CD14-positive monocyte (primary cell): Measurements from ENCODE around the gene RNF186. TPM values are rescaled to one million over a fixed set of nuclear protein-coding genes. Genes with fewer than 3 reads are reported as not detected.

Experiments used
- DNase-seq, 3 donors: peaks; one replicate each; pipeline ENCODE4 v3.0.0-alpha.2; 2011 to 2022
- H2AFZ ChIP-seq: 2 replicates; pipeline ENCODE4 v1.6.0; 2012; ENCODE audit warnings: mild to moderate bottlenecking, low read depth, low read length, inconsistent platforms; ENCODE audit not compliant: insufficient read depth, poor library complexity, severe bottlenecking
- H3K27ac ChIP-seq, 2 donors: 1 replicate in 1 of 2; 2 replicates in 1 of 2; pipeline ENCODE4 v1.5.1; 2012 to 2013; ENCODE audit warnings: low read length in 2 of 2, control low read depth in 1 of 2, inconsistent platforms in 1 of 2, low read depth in 1 of 2, mild to moderate bottlenecking in 1 of 2
- H3K27me3 ChIP-seq, 2 donors: one replicate each; pipeline versions ENCODE4 v1.6.0 to v1.6.1; 2011 to 2013; ENCODE audit warnings: low read length in 2 of 2; ENCODE audit not compliant: control insufficient read depth in 2 of 2, insufficient read depth in 2 of 2
- H3K36me3 ChIP-seq, 2 donors: replicated peaks in 1 of 2; 1 replicate in 1 of 2; 2 replicates in 1 of 2; pipeline versions ENCODE4 v1.5.1 to v1.6.1; 2012 to 2013; ENCODE audit warnings: low read length in 2 of 2, control low read depth in 1 of 2, inconsistent platforms in 1 of 2, mild to moderate bottlenecking in 1 of 2; ENCODE audit not compliant: insufficient read depth in 2 of 2, control insufficient read depth in 1 of 2
- H3K4me1 ChIP-seq, 2 donors: 1 replicate in 1 of 2; 2 replicates in 1 of 2; pipeline versions ENCODE4 v1.5.1 to v1.6.1; 2012 to 2013; ENCODE audit warnings: low read length in 2 of 2, control low read depth in 1 of 2, inconsistent platforms in 1 of 2, mild to moderate bottlenecking in 1 of 2, moderate library complexity in 1 of 2; ENCODE audit not compliant: insufficient read depth in 2 of 2, control insufficient read depth in 1 of 2
- H3K4me2 ChIP-seq: replicated peaks from 2 replicates; pipeline ENCODE3; 2012; ENCODE audit warnings: low read length, moderate library complexity, mild to moderate bottlenecking; ENCODE audit not compliant: poor library complexity, severe bottlenecking; ENCODE audit errors: extremely low read depth
- H3K4me3 ChIP-seq, 3 experiments: fragments of 200-600 bp in 1 of 3; sonication (generic) in 1 of 3; replicated peaks in 1 of 3; 1 replicate in 2 of 3; 2 replicates in 1 of 3; pipeline ENCODE4 v1.5.1; 2011 to 2013; ENCODE audit warnings: low read length in 3 of 3, mild to moderate bottlenecking in 3 of 3, control low read depth in 2 of 3, low read depth in 2 of 3, inconsistent platforms in 1 of 3, moderate library complexity in 1 of 3
- H3K79me2 ChIP-seq: 2 replicates; pipeline ENCODE4 v1.6.0; 2012; ENCODE audit warnings: mild to moderate bottlenecking, control low read depth, inconsistent platforms, low read length, moderate library complexity; ENCODE audit not compliant: insufficient read depth
- H3K9ac ChIP-seq: 2 replicates; pipeline ENCODE4 v1.6.0; 2017; ENCODE audit warnings: low read length, mild to moderate bottlenecking; ENCODE audit not compliant: insufficient read depth, poor library complexity, severe bottlenecking
- H3K9me3 ChIP-seq, 2 donors: replicated peaks in 1 of 2; 1 replicate in 1 of 2; 2 replicates in 1 of 2; pipeline versions ENCODE4 v1.5.1 to v1.6.1; 2012 to 2013; ENCODE audit warnings: low read length in 2 of 2, control low read depth in 1 of 2; ENCODE audit not compliant: control insufficient read depth in 1 of 2, insufficient read depth in 1 of 2
- H4K20me1 ChIP-seq: 2 replicates; pipeline ENCODE4 v1.6.0; 2012; ENCODE audit warnings: mild to moderate bottlenecking, low read length, control low read depth, moderate library complexity; ENCODE audit not compliant: insufficient read depth
- H3K27ac Mint-ChIP-seq, 7 donors: one replicate each; pipeline ENCODE4 v1.8.0; 2020; ENCODE audit warnings: mild to moderate bottlenecking in 7 of 7, mixed read lengths in 7 of 7, moderate library complexity in 6 of 7, inconsistent platforms in 2 of 7
- H3K27me3 Mint-ChIP-seq, 3 donors: one replicate each; pipeline ENCODE4 v1.8.0; 2021 to 2022; ENCODE audit warnings: low read depth in 3 of 3, mild to moderate bottlenecking in 3 of 3, mixed read lengths in 3 of 3, moderate library complexity in 3 of 3, inconsistent platforms in 1 of 3
- H3K36me3 Mint-ChIP-seq, 2 donors: one replicate each; pipeline ENCODE4 v1.8.0; 2020; ENCODE audit warnings: mixed read lengths in 2 of 2, inconsistent platforms in 1 of 2, mild to moderate bottlenecking in 1 of 2
- H3K4me1 Mint-ChIP-seq: one replicate; pipeline ENCODE4 v1.8.0; 2020; ENCODE audit warnings: mild to moderate bottlenecking, mixed read lengths
- H3K4me3 Mint-ChIP-seq, 2 donors: one replicate each; pipeline ENCODE4 v1.8.0; 2020; ENCODE audit warnings: mild to moderate bottlenecking in 2 of 2, mixed read lengths in 2 of 2, moderate library complexity in 1 of 2
- H3K9me3 Mint-ChIP-seq, 7 donors: one replicate each; pipeline ENCODE4 v1.8.0; 2020 to 2022; ENCODE audit warnings: mixed read lengths in 7 of 7, mild to moderate bottlenecking in 6 of 7, moderate library complexity in 6 of 7, inconsistent platforms in 2 of 7
- WGBS: methylation state at CpG from one replicate; pipeline ENCODE4 v1.1.5; 2013; ENCODE audit warnings: missing lambda C conversion rate; ENCODE audit not compliant: insufficient coverage; 5-methylcytosine and 5-hydroxymethylcytosine counted together
- intact Hi-C, 2 donors: fragments of 100-400 bp; cut with micrococcal nuclease; formaldehyde crosslinking; loops; one replicate each; pipeline versions ENCODE4 v1.15.0 to v1.15.1; 2023
- polyA plus RNA-seq, 3 donors: library from polyadenylated mRNA; depleted of rRNA in 1 of 3; unstranded in 2 of 3; stranded (reverse) in 1 of 3; fragments of 300-500 nt in 2 of 3; fragments of >200 nt in 1 of 3; fragmentation: Illumina TruSeq in 2 of 3; gene quantifications; 1 replicate in 2 of 3; 2 replicates in 1 of 3; pipeline ENCODE4 v1.2.3, GENCODE V29; 2012 to 2021
- TF ChIP-seq, protein P1 (sequence below): fragments of 200-600 bp; IDR thresholded peaks from one replicate; pipeline ENCODE4 v1.8.0; 2022; ENCODE audit warnings: antibody characterized with exemption, mild to moderate bottlenecking

The RNF186 gene
- polyA plus RNA-seq, 3 donors = not detected

DNA sequence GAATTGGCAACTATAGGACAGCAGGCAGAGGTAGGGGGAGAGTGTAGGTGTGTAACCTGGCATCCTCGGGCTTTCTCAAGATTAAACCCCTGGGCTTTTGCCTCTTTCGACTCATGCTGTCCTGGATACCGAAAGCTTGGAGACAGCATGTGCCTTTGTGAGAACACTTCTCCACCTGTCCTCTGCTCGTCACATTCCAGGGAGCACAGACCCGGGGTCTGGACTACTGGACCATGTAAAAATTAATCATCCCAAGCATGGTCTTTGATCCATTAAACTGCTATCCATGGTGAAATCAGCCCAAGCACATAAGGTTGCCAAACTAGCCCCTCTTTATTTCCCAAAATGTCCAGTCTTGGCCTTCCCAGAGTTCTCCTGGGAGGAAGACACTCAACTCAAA, 9.0 kb upstream of the RNF186 start:
- no peaks in the 10 kb centered on the region for H3K9me3 ChIP-seq
- peaks cover 0 to 3% (median 0%) of the 10 kb centered on the region in 7 donors for H3K9me3 Mint-ChIP-seq
- H3K27ac ChIP-seq = no peak overlapping the region
- no peaks in the 10 kb centered on the region for H4K20me1 ChIP-seq
- H3K27me3 Mint-ChIP-seq = peaks cover 6 to 19% (median 16%) of the 10 kb centered on the region in 3 donors
- no peak overlapping the region for H3K4me3 Mint-ChIP-seq
- peaks cover 0 to 7% of the 10 kb centered on the region in 2 donors for H3K27me3 ChIP-seq
- TF ChIP-seq, protein P1, sequence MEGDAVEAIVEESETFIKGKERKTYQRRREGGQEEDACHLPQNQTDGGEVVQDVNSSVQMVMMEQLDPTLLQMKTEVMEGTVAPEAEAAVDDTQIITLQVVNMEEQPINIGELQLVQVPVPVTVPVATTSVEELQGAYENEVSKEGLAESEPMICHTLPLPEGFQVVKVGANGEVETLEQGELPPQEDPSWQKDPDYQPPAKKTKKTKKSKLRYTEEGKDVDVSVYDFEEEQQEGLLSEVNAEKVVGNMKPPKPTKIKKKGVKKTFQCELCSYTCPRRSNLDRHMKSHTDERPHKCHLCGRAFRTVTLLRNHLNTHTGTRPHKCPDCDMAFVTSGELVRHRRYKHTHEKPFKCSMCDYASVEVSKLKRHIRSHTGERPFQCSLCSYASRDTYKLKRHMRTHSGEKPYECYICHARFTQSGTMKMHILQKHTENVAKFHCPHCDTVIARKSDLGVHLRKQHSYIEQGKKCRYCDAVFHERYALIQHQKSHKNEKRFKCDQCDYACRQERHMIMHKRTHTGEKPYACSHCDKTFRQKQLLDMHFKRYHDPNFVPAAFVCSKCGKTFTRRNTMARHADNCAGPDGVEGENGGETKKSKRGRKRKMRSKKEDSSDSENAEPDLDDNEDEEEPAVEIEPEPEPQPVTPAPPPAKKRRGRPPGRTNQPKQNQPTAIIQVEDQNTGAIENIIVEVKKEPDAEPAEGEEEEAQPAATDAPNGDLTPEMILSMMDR = no peak
- no peaks in the 10 kb centered on the region for H3K36me3 ChIP-seq
- no peaks in the 10 kb centered on the region for H3K79me2 ChIP-seq
- H3K9ac ChIP-seq = no peak overlapping the region
- intact Hi-C loops = no loop called here
- no peak for DNase-seq
- H3K4me1 Mint-ChIP-seq = no peaks in the 10 kb centered on the region
- H2AFZ ChIP-seq = no peak overlapping the region
- H3K4me3 ChIP-seq = no peak overlapping the region
- H3K4me2 ChIP-seq = no peak overlapping the region
- no peaks in the 10 kb centered on the region for H3K36me3 Mint-ChIP-seq
- H3K27ac Mint-ChIP-seq = no peak overlapping the region
- WGBS = 86% methylated on average over 5 of the region's 5 CpGs
- no peaks in the 10 kb centered on the region for H3K4me1 ChIP-seq

DNA sequence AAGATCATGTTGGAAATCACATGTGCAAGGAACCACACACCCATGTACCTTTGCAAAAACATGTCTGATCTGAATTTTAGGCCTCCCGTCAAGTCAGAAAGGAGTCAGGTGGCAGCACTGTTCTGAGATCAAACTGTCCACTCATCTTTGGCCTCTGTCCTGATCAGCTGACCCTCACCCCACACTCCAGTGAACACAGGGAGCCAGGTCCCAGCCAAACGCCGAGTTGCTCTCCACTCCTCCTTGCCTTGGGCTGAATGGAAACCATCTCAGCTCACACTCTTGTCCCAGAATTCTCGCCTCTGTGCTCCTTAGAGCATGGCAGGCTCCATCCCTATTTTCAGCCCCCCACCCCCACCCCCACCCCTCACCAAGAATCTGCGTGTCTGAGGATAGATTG, 4.6 kb upstream of the RNF186 start:
- no peaks in the 10 kb centered on the region for H3K4me1 ChIP-seq
- Mint-ChIP-seq H3K4me3 (no peak overlapping the region), H3K9me3 (peaks cover 0 to 2% (median 0%) of the 10 kb centered on the region in 7 donors), H3K4me1 (no peaks in the 10 kb centered on the region), H3K27me3 (peaks cover 2 to 22% (median 9%) of the 10 kb centered on the region in 3 donors), H3K27ac (no peak overlapping the region), H3K36me3 (no peaks in the 10 kb centered on the region)
- DNase-seq = no peak
- TF ChIP-seq, protein P1 = no peak
- H2AFZ ChIP-seq = no peak overlapping the region
- WGBS = 83% methylated on average over 3 of the region's 5 CpGs
- H3K4me2 ChIP-seq = no peak overlapping the region
- peaks cover 0 to 2% of the 10 kb centered on the region in 2 donors for H3K27me3 ChIP-seq
- no peaks in the 10 kb centered on the region for H3K9me3 ChIP-seq
- H3K27ac ChIP-seq = no peak overlapping the region
- H3K4me3 ChIP-seq = no peak overlapping the region
- intact Hi-C loops = no loop called here
- H3K79me2 ChIP-seq = no peaks in the 10 kb centered on the region
- no peak overlapping the region for H3K9ac ChIP-seq
- no peaks in the 10 kb centered on the region for H3K36me3 ChIP-seq
- no peaks in the 10 kb centered on the region for H4K20me1 ChIP-seq
